Measurements from ENCODE around the gene RAPGEF5.

The RAPGEF5 gene

GRCh38 chr7:22380333-22380732 is 23.4 kb upstream of the RAPGEF5 start:
- no peak for DNase-seq

- no peak for DNase-seq
Observed at GRCh38 chr7:22378199-22378980, 21.4 kb upstream of the RAPGEF5 start.

- DNase-seq = peak in 1 of 56 donors; percentile 12
Observed at GRCh38 chr7:22377703-22378102, 20.7 kb upstream of the RAPGEF5 start.

- no peak for DNase-seq
Observed at GRCh38 chr7:22375359-22376048, 18.6 kb upstream of the RAPGEF5 start.

- DNase-seq = no peak
Observed at GRCh38 chr7:22373911-22374310, 17.0 kb upstream of the RAPGEF5 start.

- no peak for DNase-seq
Observed at GRCh38 chr7:22373388-22373787, 16.4 kb upstream of the RAPGEF5 start.

GRCh38 chr7:22372863-22373262 is 15.9 kb upstream of the RAPGEF5 start:
- no peak for DNase-seq

- DNase-seq = no peak
Observed at GRCh38 chr7:22371878-22372277, 14.9 kb upstream of the RAPGEF5 start.

- no peak for DNase-seq
Observed at GRCh38 chr7:22364900-22365299, 7.9 kb upstream of the RAPGEF5 start.

GRCh38 chr7:22363756-22364422 is 6.9 kb upstream of the RAPGEF5 start:
- DNase-seq = no peak

- DNase-seq = no peak
Observed at GRCh38 chr7:22361795-22362194, 4.8 kb upstream of the RAPGEF5 start.

- DNase-seq = no peak
Observed at GRCh38 chr7:22361320-22361719, 4.4 kb upstream of the RAPGEF5 start.

GRCh38 chr7:22358820-22359697 is 2.1 kb upstream of the RAPGEF5 start:
- no peak for DNase-seq

- DNase-seq = peak in 2 of 56 donors; percentile 8 to 21
Observed at GRCh38 chr7:22357311-22358175, 589 bp upstream of the RAPGEF5 start.

GRCh38 chr7:22356010-22356691 is 803 bp downstream of the RAPGEF5 start:
- DNase-seq = peak in 1 of 56 donors; percentile 7

- no peak for DNase-seq
Observed at GRCh38 chr7:22355620-22356009, 1.3 kb downstream of the RAPGEF5 start.

GRCh38 chr7:22354462-22354861 is 2.5 kb downstream of the RAPGEF5 start:
- no peak for DNase-seq

- DNase-seq = no peak
Observed at GRCh38 chr7:22352887-22353286, 4.1 kb downstream of the RAPGEF5 start.

GRCh38 chr7:22351878-22352277 is 5.1 kb downstream of the RAPGEF5 start:
- no peak for DNase-seq

- DNase-seq = no peak
Observed at GRCh38 chr7:22351329-22351692, 5.6 kb downstream of the RAPGEF5 start.

Measured in amygdala (tissue), 56 donors.